OCI-LY7 (cell line): ENCODE data around the gene SOWAHA. TPM values are rescaled to one million over a fixed set of nuclear protein-coding genes. Genes with fewer than 3 reads are reported as not detected.

ENCODE experiments used
- BruUV-seq: library from RNA; stranded (reverse); fragments of 400-500 nt; replicated peaks from 2 replicates; lab custom pipeline; 2021; lab: Mats Ljungman, UMichigan
- CTCF ChIA-PET: fragments of 300-600 bp; sonication (Branson Sonifier 250); formaldehyde crosslinking; loops from one replicate; lab custom pipeline; 2022; ENCODE audit warnings: antibody characterized with exemption; ENCODE audit not compliant: unreplicated experiment; lab: Charles Lee
- POLR2A ChIA-PET: fragments of 300-600 bp; sonication (Branson Sonifier 250); formaldehyde crosslinking; loops from one replicate; lab custom pipeline; 2022; ENCODE audit warnings: antibody characterized with exemption; lab: Charles Lee
- DNase-seq: peaks from one replicate; pipeline ENCODE4 v3.0.0-alpha.2; 2015; ENCODE audit warnings: low spot score
- H2AFZ ChIP-seq: fragments of 200-600 bp; sonication (generic), shearing (Covaris generic); 2 replicates; pipeline ENCODE4 v1.6.1; 2014; ENCODE audit warnings: mild to moderate bottlenecking, antibody characterized with exemption, low read length, moderate library complexity
- H3K27ac ChIP-seq: fragments of 200-600 bp; sonication (generic); 2 replicates; pipeline ENCODE4 v1.5.1; 2014; ENCODE audit warnings: mixed run types, low read depth, mild to moderate bottlenecking, moderate library complexity, low read length, inconsistent platforms; ENCODE audit not compliant: poor library complexity, severe bottlenecking
- H3K36me3 ChIP-seq: fragments of 200-600 bp; sonication (generic); 2 replicates; pipeline ENCODE4 v1.6.1; 2014; ENCODE audit warnings: mild to moderate bottlenecking, antibody characterized with exemption, low read length, moderate library complexity, mixed read lengths; ENCODE audit not compliant: insufficient read depth
- H3K4me1 ChIP-seq: fragments of 200-600 bp; sonication (generic); 2 replicates; pipeline ENCODE4 v1.5.1; 2014; ENCODE audit warnings: mild to moderate bottlenecking, low read length; ENCODE audit not compliant: insufficient read depth, poor library complexity, severe bottlenecking
- H3K4me2 ChIP-seq: fragments of 200-600 bp; sonication (generic); 2 replicates; pipeline ENCODE4 v1.6.1; 2014; ENCODE audit warnings: mild to moderate bottlenecking, low read length
- H3K4me3 ChIP-seq: fragments of 200-600 bp; sonication (generic); 2 replicates; pipeline ENCODE4 v1.5.1; 2014; ENCODE audit warnings: mild to moderate bottlenecking, low read depth, low read length; ENCODE audit not compliant: poor library complexity, severe bottlenecking
- H3K79me2 ChIP-seq: fragments of 200-600 bp; sonication (generic); 2 replicates; pipeline ENCODE4 v1.6.1; 2016; ENCODE audit warnings: low read depth, mild to moderate bottlenecking, low read length, moderate library complexity, mixed read lengths; ENCODE audit not compliant: insufficient read depth
- H3K9me2 ChIP-seq: fragments of 200-600 bp; sonication (generic); 2 replicates; pipeline ENCODE4 v1.6.1; 2016; ENCODE audit warnings: mild to moderate bottlenecking, low read length, mixed read lengths; ENCODE audit not compliant: insufficient read depth
- H3K9me3 ChIP-seq: fragments of 200-600 bp; sonication (generic); 2 replicates; pipeline ENCODE4 v1.6.1; 2014; ENCODE audit warnings: mild to moderate bottlenecking, mixed run types, low read length, mixed read lengths
- H4K20me1 ChIP-seq: fragments of 200-600 bp; sonication (generic); 2 replicates; pipeline ENCODE4 v1.6.1; 2014; ENCODE audit warnings: mild to moderate bottlenecking, antibody characterized with exemption, low read length, moderate library complexity, mixed read lengths; ENCODE audit not compliant: insufficient read depth
- EZH2phosphoT487 ChIP-seq: fragments of 200-600 bp; sonication (generic); IDR thresholded peaks from 2 replicates; pipeline ENCODE4 v1.6.1; 2018; ENCODE audit warnings: low read depth, borderline replicate concordance, mild to moderate bottlenecking, mixed run types, antibody characterized with exemption, low read length, moderate library complexity, mixed read lengths
- intact Hi-C: fragments of 100-400 bp; cut with micrococcal nuclease; formaldehyde crosslinking; loops from one replicate; pipeline ENCODE4 v1.10.0; 2022; ENCODE audit not compliant: unreplicated experiment
- total RNA-seq, 2 experiments: library from RNA; depleted of rRNA in 1 of 2; stranded (reverse); fragments of >200 nt in 1 of 2; shearing (Covaris generic) in 1 of 2; gene quantifications; 2 replicates each; pipeline ENCODE4 v1.2.3, GENCODE V29; 2014 to 2022
- TF ChIP-seq, protein P1 (sequence below): fragments of 200-600 bp; sonication (generic); conservative IDR thresholded peaks from 2 replicates; pipeline ENCODE4 v1.5.1; 2014; ENCODE audit warnings: mild to moderate bottlenecking, antibody characterized with exemption, low read length, moderate library complexity, mixed read lengths

SOWAHA gene
- total RNA-seq, 2 experiments from 2014 or later: not detected

DNA sequence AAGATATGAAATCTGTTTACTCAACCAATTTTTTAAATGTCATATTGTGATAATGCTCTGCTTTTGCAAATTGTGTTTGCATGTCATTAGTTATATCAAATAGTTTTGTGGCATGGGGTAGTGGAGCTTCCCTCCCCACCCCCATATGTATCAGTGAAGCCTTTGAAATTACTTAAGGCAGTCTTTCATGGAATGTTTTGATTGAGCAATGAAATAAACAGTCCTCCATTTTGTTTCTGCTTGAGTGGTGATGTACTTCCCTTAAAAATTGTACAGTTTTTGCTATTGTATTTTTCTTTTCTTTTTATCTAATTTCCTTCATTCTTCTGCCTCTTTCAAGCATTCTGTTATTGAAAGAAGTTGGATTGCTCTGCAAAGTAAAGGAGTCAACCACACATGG is 3.5 kb downstream of the SOWAHA start:
- CTCF ChIA-PET: no interaction called here
- H2AFZ ChIP-seq: no peak overlapping the region
- no peaks in the 10 kb centered on the region for H3K9me2 ChIP-seq
- H4K20me1 ChIP-seq: peaks cover under 1% of the 10 kb centered on the region; the same call in 1 of the 2 replicates
- BruUV-seq: no TSS peak
- no peak for DNase-seq
- no peak overlapping the region for H3K27ac ChIP-seq
- intact Hi-C loops: loop anchor here (1.0 kb wide), 1 partner anchor 431 kb away; no protein-coding TSS in a partner anchor
- no peaks in the 10 kb centered on the region for H3K79me2 ChIP-seq
- POLR2A ChIA-PET: no interaction called here
- no peaks in the 10 kb centered on the region for H3K9me3 ChIP-seq
- H3K36me3 ChIP-seq: no peaks in the 10 kb centered on the region
- TF ChIP-seq, protein P1, sequence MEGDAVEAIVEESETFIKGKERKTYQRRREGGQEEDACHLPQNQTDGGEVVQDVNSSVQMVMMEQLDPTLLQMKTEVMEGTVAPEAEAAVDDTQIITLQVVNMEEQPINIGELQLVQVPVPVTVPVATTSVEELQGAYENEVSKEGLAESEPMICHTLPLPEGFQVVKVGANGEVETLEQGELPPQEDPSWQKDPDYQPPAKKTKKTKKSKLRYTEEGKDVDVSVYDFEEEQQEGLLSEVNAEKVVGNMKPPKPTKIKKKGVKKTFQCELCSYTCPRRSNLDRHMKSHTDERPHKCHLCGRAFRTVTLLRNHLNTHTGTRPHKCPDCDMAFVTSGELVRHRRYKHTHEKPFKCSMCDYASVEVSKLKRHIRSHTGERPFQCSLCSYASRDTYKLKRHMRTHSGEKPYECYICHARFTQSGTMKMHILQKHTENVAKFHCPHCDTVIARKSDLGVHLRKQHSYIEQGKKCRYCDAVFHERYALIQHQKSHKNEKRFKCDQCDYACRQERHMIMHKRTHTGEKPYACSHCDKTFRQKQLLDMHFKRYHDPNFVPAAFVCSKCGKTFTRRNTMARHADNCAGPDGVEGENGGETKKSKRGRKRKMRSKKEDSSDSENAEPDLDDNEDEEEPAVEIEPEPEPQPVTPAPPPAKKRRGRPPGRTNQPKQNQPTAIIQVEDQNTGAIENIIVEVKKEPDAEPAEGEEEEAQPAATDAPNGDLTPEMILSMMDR: no peak
- TF ChIP-seq EZH2phosphoT487: no peak
- H3K4me2 ChIP-seq: no peak overlapping the region
- no peak overlapping the region for H3K4me3 ChIP-seq
- no peaks in the 10 kb centered on the region for H3K4me1 ChIP-seq

DNA sequence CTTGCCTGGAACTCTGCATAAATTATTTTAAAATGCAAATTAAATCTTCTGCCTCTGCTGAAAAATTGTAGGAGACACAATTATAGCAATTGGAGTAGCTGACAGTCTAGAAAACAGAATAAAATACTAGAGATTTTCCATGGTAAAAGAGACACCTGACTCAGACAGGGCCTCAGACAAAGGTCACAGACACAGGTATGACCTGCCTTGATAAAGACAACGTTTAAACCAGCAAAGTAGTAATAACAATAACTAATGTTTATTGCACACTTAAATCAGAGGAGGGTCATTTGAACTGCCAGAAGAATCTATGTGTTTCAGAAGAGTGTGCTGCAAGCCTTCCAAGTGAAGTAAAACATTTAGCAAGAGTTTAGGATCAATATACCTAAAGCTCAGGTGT is 3.9 kb downstream of the SOWAHA start:
- no peaks in the 10 kb centered on the region for H3K9me2 ChIP-seq
- H2AFZ ChIP-seq: no peak overlapping the region
- no peaks in the 10 kb centered on the region for H3K9me3 ChIP-seq
- intact Hi-C loops: no loop called here
- no peaks in the 10 kb centered on the region for H4K20me1 ChIP-seq
- H3K4me2 ChIP-seq: no peak overlapping the region
- TF ChIP-seq, protein P1: no peak
- TF ChIP-seq EZH2phosphoT487: no peak
- H3K4me1 ChIP-seq: no peaks in the 10 kb centered on the region
- no peaks in the 10 kb centered on the region for H3K79me2 ChIP-seq
- BruUV-seq: no TSS peak
- no peak for DNase-seq
- ChIA-PET POLR2A (interaction anchor here (1.0 kb wide), 1 partner anchor 80 kb away, joined by 3 read pairs; the partner anchor contains the start of gene KIF3A), CTCF (no interaction called here)
- H3K27ac ChIP-seq: no peak overlapping the region
- H3K36me3 ChIP-seq: no peaks in the 10 kb centered on the region
- no peak overlapping the region for H3K4me3 ChIP-seq

DNA sequence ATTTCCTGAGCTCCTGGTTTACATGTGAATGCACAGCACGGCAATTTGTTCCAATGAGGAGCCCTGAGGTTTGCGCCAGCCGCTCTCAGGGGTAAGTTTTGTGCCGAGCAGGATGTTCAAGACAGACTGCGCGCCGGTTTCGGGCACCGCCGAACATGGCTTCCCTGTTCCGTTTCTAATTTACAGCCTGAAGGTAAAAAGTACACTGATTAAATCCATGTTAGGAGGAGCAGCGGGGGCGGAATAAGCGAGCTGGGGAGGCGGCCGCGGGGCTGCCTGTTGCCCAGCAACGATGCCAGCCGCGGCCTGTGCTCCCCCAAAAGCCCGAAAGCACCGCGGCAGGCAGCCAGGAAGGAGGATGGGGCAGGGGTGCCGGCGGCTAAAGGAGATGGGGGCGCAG is 6.4 kb downstream of the SOWAHA start:
- no peaks in the 10 kb centered on the region for H3K9me3 ChIP-seq
- H3K4me2 ChIP-seq: no peak overlapping the region
- H3K4me1 ChIP-seq: no peaks in the 10 kb centered on the region
- CTCF ChIA-PET: interaction anchor here (1.1 to 1.2 kb wide), 2 partner anchors 310 to 317 kb away, joined by 4 read pairs; no protein-coding TSS in a partner anchor
- H4K20me1 ChIP-seq: no peaks in the 10 kb centered on the region
- no peaks in the 10 kb centered on the region for H3K79me2 ChIP-seq
- no peak overlapping the region for H3K4me3 ChIP-seq
- no peak for DNase-seq
- intact Hi-C loops: no loop called here
- H3K9me2 ChIP-seq: no peaks in the 10 kb centered on the region
- no peak overlapping the region for H2AFZ ChIP-seq
- POLR2A ChIA-PET: interaction anchor here (1.6 kb wide), 1 partner anchor 12 kb away, joined by 3 read pairs; no protein-coding TSS in a partner anchor
- BruUV-seq: no TSS peak
- TF ChIP-seq, protein P1: no peak
- no peak for TF ChIP-seq EZH2phosphoT487
- no peak overlapping the region for H3K27ac ChIP-seq
- no peaks in the 10 kb centered on the region for H3K36me3 ChIP-seq
